MCF 10A (cell line): ENCODE measurements around the gene HK2. TPM values are rescaled to one million over a fixed set of nuclear protein-coding genes. Genes with fewer than 3 reads are reported as not detected.

Experiments used
- BruUV-seq: library from RNA; stranded (reverse); fragments of 400-500 nt; replicated peaks from 2 replicates; lab custom pipeline; 2021; lab: Mats Ljungman, UMichigan
- CTCF ChIA-PET: fragments of 300-600 bp; sonication (Branson Sonifier 250); formaldehyde crosslinking; extraction: SDS; loops from one replicate; lab custom pipeline; 2021; ENCODE audit warnings: antibody characterized with exemption, inconsistent platforms; lab: Yijun Ruan, JAX
- POLR2A ChIA-PET: fragments of 300-600, 350-650 bp; sonication (Branson Sonifier 250); formaldehyde crosslinking; extraction: SDS; loops from one replicate; lab custom pipeline; 2020; ENCODE audit warnings: antibody characterized with exemption, inconsistent platforms; lab: Yijun Ruan, JAX
- DNase-seq: peaks from one replicate; pipeline ENCODE4 v3.0.0-alpha.2; 2018; ENCODE audit not compliant: unreplicated experiment
- H3K27ac Mint-ChIP-seq: one replicate; pipeline ENCODE4 v1.8.0; 2022; ENCODE audit warnings: mild to moderate bottlenecking, low read depth, mixed read lengths; ENCODE audit not compliant: unreplicated experiment
- H3K27me3 Mint-ChIP-seq: one replicate; pipeline ENCODE4 v1.8.0; 2022; ENCODE audit warnings: mixed read lengths; ENCODE audit not compliant: insufficient read depth, unreplicated experiment
- H3K36me3 Mint-ChIP-seq: one replicate; pipeline ENCODE4 v1.8.0; 2022; ENCODE audit warnings: mild to moderate bottlenecking, moderate library complexity, mixed read lengths; ENCODE audit not compliant: insufficient read depth, unreplicated experiment
- H3K4me1 Mint-ChIP-seq: one replicate; pipeline ENCODE4 v1.8.0; 2022; ENCODE audit warnings: mixed read lengths; ENCODE audit not compliant: insufficient read depth, unreplicated experiment
- H3K4me3 Mint-ChIP-seq: one replicate; pipeline ENCODE4 v1.8.0; 2022; ENCODE audit warnings: mild to moderate bottlenecking, moderate library complexity, mixed read lengths; ENCODE audit not compliant: unreplicated experiment
- H3K9me3 Mint-ChIP-seq: one replicate; pipeline ENCODE4 v1.8.0; 2022; ENCODE audit warnings: mixed read lengths; ENCODE audit not compliant: unreplicated experiment
- CTCF ChIP-seq: fragments of 200-600 bp; IDR thresholded peaks from one replicate; pipeline ENCODE4 v1.8.0; 2022; ENCODE audit warnings: antibody characterized with exemption, mild to moderate bottlenecking; ENCODE audit not compliant: unreplicated experiment
- intact Hi-C: fragments of 100-400 bp; cut with micrococcal nuclease; formaldehyde crosslinking; loops from 2 replicates; pipeline ENCODE4 v1.14.1; 2022
- total RNA-seq: library from RNA; stranded (reverse); gene quantifications from 2 replicates; pipeline ENCODE4 v1.2.3, GENCODE V29; 2022

HK2 gene
- total RNA-seq, 1 experiment from 2014 or later: 47.8 TPM

- Mint-ChIP-seq H3K9me3 (no peaks in the 10 kb centered on the region), H3K36me3 (peaks cover 30% of the 10 kb centered on the region), H3K4me3 (no peak overlapping the region), H3K27me3 (no peaks in the 10 kb centered on the region), H3K4me1 (peaks cover 10% of the 10 kb centered on the region), H3K27ac (no peak overlapping the region)
- DNase-seq: no peak
- POLR2A ChIA-PET: interaction anchor here (0.7 to 1.0 kb wide), 2 partner anchors 13 to 28 kb away, joined by 3 read pairs; no protein-coding TSS in a partner anchor
- BruUV-seq: no TSS peak
- TF ChIP-seq CTCF: no peak
- intact Hi-C loops: no loop called here
- CTCF ChIA-PET: interaction anchor here (0.5 to 3.3 kb wide), 8 partner anchors 13 to 603 kb away, joined by 3 to 25 read pairs (median 4); no protein-coding TSS in a partner anchor
Observed at GRCh38 chr2:74862020-74862964, 28.4 kb downstream of the HK2 start.

DNA sequence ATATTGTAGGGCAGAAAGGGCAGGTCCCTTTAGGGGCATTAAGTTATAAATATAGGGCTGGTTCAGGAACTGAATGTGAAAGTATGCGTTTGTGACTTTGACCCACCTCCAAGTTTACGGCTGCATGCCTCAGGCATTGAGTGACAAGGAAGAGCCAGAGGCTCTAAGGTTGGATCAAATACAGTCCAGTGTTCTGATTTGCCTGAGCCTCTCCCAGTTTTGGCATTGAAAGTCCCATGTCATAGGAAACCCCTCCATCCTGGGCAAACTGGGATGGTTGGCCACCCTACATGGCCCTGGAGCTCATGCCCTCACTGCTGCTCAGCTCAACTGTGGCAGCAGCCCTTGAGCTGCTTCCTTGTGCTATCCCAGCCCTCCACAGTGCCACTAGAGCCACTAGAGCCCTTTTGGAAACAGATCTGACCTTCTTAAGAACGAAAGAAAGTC is 29.9 kb downstream of the HK2 start:
- Mint-ChIP-seq H3K27ac (peak overlapping the region; percentile 31), H3K36me3 (peaks cover 20% of the 10 kb centered on the region), H3K4me1 (peaks cover 10% of the 10 kb centered on the region), H3K27me3 (no peaks in the 10 kb centered on the region), H3K4me3 (no peak overlapping the region), H3K9me3 (no peaks in the 10 kb centered on the region)
- ChIA-PET POLR2A (interaction anchor here (0.8 kb wide), 1 partner anchor 20 kb away, joined by 3 read pairs; no protein-coding TSS in a partner anchor), CTCF (interaction anchor here (2.9 kb wide), 1 partner anchor 12 kb away, joined by 14 read pairs; no protein-coding TSS in a partner anchor)
- intact Hi-C loops: no loop called here
- DNase-seq: no peak
- no TSS peak for BruUV-seq
- TF ChIP-seq CTCF: no peak

DNA sequence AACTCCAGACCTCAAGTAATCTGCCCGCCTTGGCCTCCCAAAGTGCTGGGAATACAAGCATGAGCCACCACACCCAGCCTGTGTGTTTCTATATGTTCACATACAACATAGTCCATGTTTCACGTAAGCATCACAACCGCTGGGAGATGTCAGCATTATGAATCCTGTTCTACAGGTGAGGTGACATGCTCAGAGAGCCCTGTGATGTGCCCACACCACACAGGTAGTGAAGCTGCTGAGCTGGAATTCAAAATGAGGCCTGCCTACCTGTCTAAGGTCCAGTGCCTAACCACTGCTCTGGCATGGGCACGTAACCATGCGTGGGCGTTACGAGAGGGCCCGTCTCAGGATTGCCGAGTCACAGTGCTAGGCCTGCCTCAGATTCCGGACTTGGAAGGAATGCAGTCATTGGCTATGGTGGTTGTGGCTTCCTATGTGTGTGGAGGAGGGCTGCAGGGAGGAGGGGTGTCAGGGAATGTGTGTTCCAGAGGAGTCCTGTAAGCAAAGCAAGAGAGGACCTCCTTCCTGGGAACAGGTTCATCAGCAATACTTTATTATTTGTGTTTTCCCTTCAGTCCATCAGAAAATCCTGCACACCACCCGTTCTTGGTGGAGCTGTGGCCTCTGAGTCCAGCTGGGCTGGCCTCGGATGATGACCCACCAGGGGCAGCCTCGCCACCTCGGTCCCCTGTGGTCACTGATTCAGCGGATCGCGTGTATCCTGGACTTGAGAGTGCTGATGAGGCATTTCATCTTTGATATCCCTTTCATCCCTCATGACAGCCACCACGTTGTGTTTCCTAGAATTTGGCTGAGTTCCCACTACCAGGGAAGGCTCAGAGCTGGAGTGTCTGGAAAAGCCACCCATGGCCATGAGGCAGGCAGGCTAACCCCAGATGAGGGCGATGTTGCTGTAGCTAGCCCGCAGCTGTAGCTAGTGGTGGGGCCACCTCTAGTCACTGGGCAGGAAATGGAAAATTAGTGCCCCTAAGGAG is 31.1 kb downstream of the HK2 start:
- BruUV-seq: no TSS peak

More for the DNA sequence above, 31.1 kb downstream of the HK2 start:
- H3K4me1 Mint-ChIP-seq: peaks cover 10% of the 10 kb centered on the region
- POLR2A ChIA-PET: interaction anchor here (0.7 to 0.8 kb wide), 2 partner anchors 10 to 14 kb away, joined by 3 read pairs; no protein-coding TSS in a partner anchor
- DNase-seq: peak; percentile 74
- H3K27me3 Mint-ChIP-seq: no peaks in the 10 kb centered on the region
- CTCF ChIA-PET: interaction anchor here (0.7 to 2.9 kb wide), 3 partner anchors 11 to 174 kb away, joined by 3 to 14 read pairs (median 3); no protein-coding TSS in a partner anchor
- no peaks in the 10 kb centered on the region for H3K9me3 Mint-ChIP-seq
- peak overlapping the region; percentile 31 for H3K27ac Mint-ChIP-seq
- no peak for TF ChIP-seq CTCF
- intact Hi-C loops: no loop called here
- H3K4me3 Mint-ChIP-seq: no peak overlapping the region
- peaks cover 19% of the 10 kb centered on the region for H3K36me3 Mint-ChIP-seq
